ENCODE measurements around the gene STEAP2. TPM values are rescaled to one million over a fixed set of nuclear protein-coding genes. Genes with fewer than 3 reads are reported as not detected.

The STEAP2 gene
- total RNA-seq, 1 donor: 9.8 TPM

- no peak overlapping the region for H3K4me2 ChIP-seq (ENCODE audit: insufficient read depth, low read length)
Observed at GRCh38 chr7:90225601-90226000, 14.1 kb downstream of the STEAP2 start.

GRCh38 chr7:90227259-90227658 lies 15.7 kb downstream of the STEAP2 start:
- no peaks in the 10 kb centered on the region for H3K9me3 ChIP-seq (ENCODE audit: low read depth, low read length)
- H3K27me3 ChIP-seq (ENCODE audit: insufficient read depth, low read length): no peaks in the 10 kb centered on the region
- H3K4me1 ChIP-seq (ENCODE audit: insufficient read depth, low read length): peaks cover 15% of the 10 kb centered on the region
- H3K79me2 ChIP-seq (ENCODE audit: insufficient read depth, low read length): peaks cover 9% of the 10 kb centered on the region
- H4K20me1 ChIP-seq (ENCODE audit: insufficient read depth, low read length): no peaks in the 10 kb centered on the region
- DNase-seq (ENCODE audit: insufficient read length, low spot score, missing footprints): no peak
- H3K4me3 ChIP-seq (ENCODE audit: insufficient read depth, low read length): no peak overlapping the region
- no peak overlapping the region for H3K4me2 ChIP-seq (ENCODE audit: insufficient read depth, low read length)
- TF ChIP-seq CTCF (IDR thresholded peaks at IDR 0.05; ENCODE audit: extremely low read depth, low read depth, low read length): no peak
- H3K27ac ChIP-seq (ENCODE audit: low read depth, low read length): no peak overlapping the region
- no peak overlapping the region for H2AFZ ChIP-seq (ENCODE audit: low read length)
- peaks cover 10% of the 10 kb centered on the region for H3K36me3 ChIP-seq (ENCODE audit: insufficient read depth, low read length)

More at GRCh38 chr7:90225601-90226000, 14.1 kb downstream of the STEAP2 start:
- no peak for TF ChIP-seq CTCF (IDR thresholded peaks at IDR 0.05; ENCODE audit: extremely low read depth, low read depth, low read length)
- Histone ChIP-seq H3K9me3 (ENCODE audit: low read depth, low read length) (no peaks in the 10 kb centered on the region), H4K20me1 (ENCODE audit: insufficient read depth, low read length) (no peaks in the 10 kb centered on the region), H3K27ac (ENCODE audit: low read depth, low read length) (no peak overlapping the region), H3K27me3 (ENCODE audit: insufficient read depth, low read length) (no peaks in the 10 kb centered on the region), H3K36me3 (ENCODE audit: insufficient read depth, low read length) (peaks cover 10% of the 10 kb centered on the region), H3K79me2 (ENCODE audit: insufficient read depth, low read length) (peaks cover 11% of the 10 kb centered on the region), H3K4me3 (ENCODE audit: insufficient read depth, low read length) (no peak overlapping the region), H3K4me1 (ENCODE audit: insufficient read depth, low read length) (peaks cover 15% of the 10 kb centered on the region), H2AFZ (ENCODE audit: low read length) (no peak overlapping the region)
- no peak for DNase-seq (ENCODE audit: insufficient read length, low spot score, missing footprints)

GRCh38 chr7:90229682-90230081 lies 18.1 kb downstream of the STEAP2 start:
- Histone ChIP-seq H3K4me2 (ENCODE audit: insufficient read depth, low read length) (no peak overlapping the region), H3K79me2 (ENCODE audit: insufficient read depth, low read length) (no peaks in the 10 kb centered on the region)
- no peak for TF ChIP-seq CTCF (IDR thresholded peaks at IDR 0.05; ENCODE audit: extremely low read depth, low read depth, low read length)

GRCh38 chr7:90230834-90231233 lies 19.3 kb downstream of the STEAP2 start:
- Histone ChIP-seq H3K4me3 (ENCODE audit: insufficient read depth, low read length) (no peak overlapping the region), H2AFZ (ENCODE audit: low read length) (no peak overlapping the region), H4K20me1 (ENCODE audit: insufficient read depth, low read length) (no peaks in the 10 kb centered on the region), H3K36me3 (ENCODE audit: insufficient read depth, low read length) (peaks cover 10% of the 10 kb centered on the region), H3K27me3 (ENCODE audit: insufficient read depth, low read length) (no peaks in the 10 kb centered on the region), H3K4me1 (ENCODE audit: insufficient read depth, low read length) (no peaks in the 10 kb centered on the region), H3K4me2 (ENCODE audit: insufficient read depth, low read length) (no peak overlapping the region), H3K9me3 (ENCODE audit: low read depth, low read length) (no peaks in the 10 kb centered on the region), H3K27ac (ENCODE audit: low read depth, low read length) (no peak overlapping the region), H3K79me2 (ENCODE audit: insufficient read depth, low read length) (no peaks in the 10 kb centered on the region)
- DNase-seq (ENCODE audit: insufficient read length, low spot score, missing footprints): no peak
- no peak for TF ChIP-seq CTCF (IDR thresholded peaks at IDR 0.05; ENCODE audit: extremely low read depth, low read depth, low read length)

More at GRCh38 chr7:90229682-90230081, 18.1 kb downstream of the STEAP2 start:
- Histone ChIP-seq H3K36me3 (ENCODE audit: insufficient read depth, low read length) (peaks cover 10% of the 10 kb centered on the region), H3K27me3 (ENCODE audit: insufficient read depth, low read length) (no peaks in the 10 kb centered on the region), H3K4me3 (ENCODE audit: insufficient read depth, low read length) (no peak overlapping the region), H3K27ac (ENCODE audit: low read depth, low read length) (no peak overlapping the region), H2AFZ (ENCODE audit: low read length) (no peak overlapping the region), H3K9me3 (ENCODE audit: low read depth, low read length) (no peaks in the 10 kb centered on the region), H3K4me1 (ENCODE audit: insufficient read depth, low read length) (no peaks in the 10 kb centered on the region), H4K20me1 (ENCODE audit: insufficient read depth, low read length) (no peaks in the 10 kb centered on the region)
- no peak for DNase-seq (ENCODE audit: insufficient read length, low spot score, missing footprints)

Data from osteoblast (primary cell).